Left cardiac atrium (tissue), 4 donors: ENCODE measurements around the gene CLK3. TPM values are rescaled to one million over a fixed set of nuclear protein-coding genes. Genes with fewer than 3 reads are reported as not detected.
"Not testable (repeated sequence)": the region's sequence is repeated elsewhere in the genome, so short reads cannot be mapped to it uniquely, and the experiment has no call there.

Experiments used
- ATAC-seq, 2 donors: fragments of 200-7000 bp; cut with Tn5 transposase; one replicate each; pipeline ENCODE4 v1.9.1; 2020; ENCODE audit warnings: mild to moderate bottlenecking in 2 of 2, moderate library complexity in 2 of 2
- DNase-seq: peaks from one replicate; pipeline ENCODE4 v3.0.0-alpha.2; 2020
- intact Hi-C, 2 donors: fragments of 100-400 bp; cut with DNase I; formaldehyde crosslinking; loops; one replicate each; pipeline versions ENCODE4 v1.14.1 to v1.15.1; 2022 to 2023
- long read RNA-seq: library from polyadenylated mRNA; unstranded; transcript quantifications from one replicate; pipeline ENCODE4 v2.0.0, GENCODE V29; 2021
- total RNA-seq, 2 donors: library from RNA; stranded (reverse); fragmentation: NEBNext Ultra II Directional; extraction: Animal tissue kit (Norgen Biotek cat#: 25700); gene quantifications; one replicate each; pipeline ENCODE4 v1.2.1, GENCODE V29; 2021
- donor health status: DM: no; HTN: yes; CAD: no.
- donor health status: DM: no; HTN: yes; CAD: no; lungs with severe emphysema.
- donor health status: DM: yes; HTN: yes; CAD: no.
- donor health status: Dilated cardiomyopathy.

The CLK3 gene
- total RNA-seq = 10 to 100 TPM; 44.2 to 44.3 TPM
- long read RNA-seq, transcript CLK3-202 (13 exons, 2,621 nt) = major isoform, 38 of 68 reads
- long read RNA-seq, partial matches to known transcripts = 10 of 68 reads
- long read RNA-seq, other reads (novel, unspliced or antisense) = 14 of 68 reads

DNA sequence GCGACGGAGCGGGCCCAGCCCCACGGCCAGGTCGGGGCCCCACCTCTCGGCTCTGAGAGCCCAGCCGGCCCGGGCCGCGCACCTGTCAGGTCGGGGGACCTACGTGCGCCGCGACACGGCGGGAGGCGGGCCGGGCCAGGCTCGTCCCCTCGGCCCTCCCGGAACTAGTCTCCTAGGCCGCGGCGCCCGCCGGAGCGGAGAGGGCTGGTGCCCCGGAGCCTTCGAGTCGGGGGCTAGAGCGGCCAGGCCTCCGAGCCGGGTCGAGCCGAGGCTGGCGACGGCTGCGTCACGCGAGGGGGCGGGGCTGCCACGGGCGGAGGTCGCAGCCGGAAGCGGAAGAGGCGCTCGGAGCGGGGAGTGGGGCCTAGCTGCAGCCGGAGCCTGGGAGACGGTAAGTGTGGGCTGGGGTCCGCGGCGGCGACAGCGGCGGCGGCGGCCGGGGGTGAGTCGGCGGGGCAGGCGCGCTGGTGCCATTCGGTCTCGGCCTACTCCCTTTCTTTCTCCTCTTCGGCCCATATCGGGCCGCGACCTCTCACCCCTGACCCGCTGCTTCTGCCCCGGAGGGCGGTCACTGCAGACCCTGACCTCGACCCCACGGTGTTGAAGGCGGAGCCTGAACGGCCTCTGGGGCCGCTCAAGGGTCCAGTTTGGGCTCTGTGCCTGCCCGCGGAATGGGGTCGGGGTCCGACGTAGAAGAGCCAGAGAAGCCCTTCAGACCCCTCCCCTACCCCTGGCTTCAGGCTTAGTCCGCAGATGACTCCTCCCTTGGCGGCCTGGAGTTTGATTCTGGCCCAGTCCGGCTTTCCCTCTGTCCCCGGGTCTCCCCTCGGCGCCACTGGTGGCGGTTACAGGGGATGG is at the start of gene CLK3:
TSS of gene CLK3 (plus strand) at position 329 of the 858 bp plus-strand sequence. CDS start 3,361 bp downstream, outside the sequence.
- ATAC-seq = peak; percentile 90 to 91
- peak; percentile 97 for DNase-seq
- intact Hi-C loops = loop anchor here in 1 of 2 donors (10.0 kb wide), 1 partner anchor 151 kb away; the partner anchor contains the start of gene UBL7

DNA sequence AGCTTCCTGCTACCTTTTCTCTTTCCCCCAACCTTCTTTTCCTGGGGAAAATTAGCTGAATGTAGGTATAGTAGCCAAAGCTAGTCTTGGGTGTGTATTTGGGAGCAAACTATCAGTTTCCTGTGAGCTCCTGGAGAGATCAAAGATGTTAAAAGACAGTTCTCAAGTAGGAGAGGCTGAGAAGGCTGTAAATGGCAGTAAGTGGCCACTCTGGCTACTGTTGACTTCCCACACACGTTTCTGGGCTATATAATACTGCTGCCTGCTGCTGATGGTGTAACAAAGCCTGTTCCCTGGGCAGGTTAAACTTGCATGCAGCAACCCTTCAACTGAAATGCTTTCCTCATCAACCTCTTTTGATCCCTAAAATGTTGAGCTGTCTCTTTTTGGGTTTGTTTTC is 47.0 kb upstream of the CLK3 start:
- DNase-seq = no peak
- no peak for ATAC-seq
- intact Hi-C loops = no loop called here

DNA sequence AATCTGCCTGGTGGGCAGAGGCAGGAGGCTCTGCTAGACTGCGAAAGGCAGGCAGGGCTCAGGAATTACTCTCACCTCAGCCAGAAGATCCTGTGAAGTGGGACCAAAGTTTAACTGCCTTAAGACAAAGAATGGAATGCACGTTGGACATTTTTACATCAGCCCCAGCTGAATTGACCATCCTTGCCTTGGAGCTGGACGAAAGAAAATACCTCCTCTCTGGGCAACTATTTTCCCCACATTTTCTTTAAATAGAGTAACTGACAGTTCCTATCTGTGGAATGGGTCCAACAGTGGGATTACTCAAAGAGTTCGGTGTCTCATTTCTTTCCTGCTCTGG is 45.9 kb upstream of the CLK3 start:
- ATAC-seq = no peak
- DNase-seq = no peak

DNA sequence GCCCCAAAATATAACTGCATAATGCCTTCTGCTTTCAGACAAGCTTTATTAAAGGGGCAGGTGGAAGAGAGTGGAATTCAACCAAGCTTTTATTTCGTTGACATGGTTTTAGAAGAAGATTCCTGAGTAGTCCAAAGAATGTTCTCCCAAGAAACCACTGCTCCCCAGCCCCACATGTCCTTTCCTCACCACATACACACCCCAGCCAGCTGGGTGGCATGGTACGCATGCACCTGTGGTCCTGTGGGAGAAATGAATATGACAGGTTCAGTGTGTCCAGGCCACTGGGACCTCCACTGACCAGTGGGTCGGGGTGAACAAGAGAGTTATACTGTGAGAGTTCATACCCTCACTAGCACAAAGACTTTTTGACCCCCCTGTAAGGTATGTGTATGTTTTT is 44.4 kb upstream of the CLK3 start:
- intact Hi-C loops = no loop called here
- ATAC-seq (no peak), DNase-seq (no peak)

More for the DNA sequence above, 45.9 kb upstream of the CLK3 start:
- intact Hi-C loops = no loop called here

DNA sequence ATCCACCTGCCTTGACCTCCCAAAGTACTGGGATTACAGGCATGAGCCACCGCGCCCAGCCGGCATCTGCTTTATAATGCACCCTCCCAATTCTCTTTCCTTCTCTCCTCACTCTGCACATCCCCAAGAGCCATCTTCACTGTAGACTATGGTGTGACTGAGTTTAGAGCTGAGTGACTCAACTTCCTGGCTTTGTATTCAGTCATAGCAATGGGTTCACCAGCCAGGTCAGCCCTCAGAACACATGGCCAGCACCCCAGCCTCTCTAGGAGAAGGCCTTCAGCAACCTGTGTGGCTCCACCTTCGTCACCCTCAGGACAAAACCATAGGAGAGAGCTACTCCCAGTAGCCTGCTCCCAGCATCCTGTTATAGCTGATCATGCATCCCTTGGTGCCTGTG is 41.6 kb upstream of the CLK3 start:
- ATAC-seq = no peak
- DNase-seq = no peak
- intact Hi-C loops = no loop called here

DNA sequence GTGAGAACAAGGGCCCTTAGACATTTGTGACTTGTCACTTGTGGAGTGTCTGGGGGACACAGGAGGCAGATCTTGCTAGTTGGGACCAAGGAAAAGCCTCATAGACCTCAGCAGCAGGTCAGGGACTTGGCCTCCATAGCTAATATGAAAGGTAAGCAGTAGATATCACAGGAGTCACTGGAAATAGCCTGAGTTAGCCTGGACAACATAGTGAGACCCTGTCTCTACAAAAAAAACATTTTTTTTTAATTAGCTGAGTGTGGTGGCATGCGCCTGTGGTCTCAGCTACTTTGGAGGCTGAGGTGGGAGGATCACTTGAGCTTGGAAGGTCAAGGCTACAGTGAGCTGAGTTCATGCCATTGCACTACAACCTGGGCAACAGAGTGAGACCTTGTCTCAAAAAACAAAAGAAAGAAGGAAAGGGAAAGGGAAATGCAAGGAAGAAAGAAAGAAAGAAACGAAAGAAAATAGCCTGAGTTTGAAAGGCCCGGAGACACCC is 37.1 kb upstream of the CLK3 start:
- no peak for DNase-seq
- intact Hi-C loops = no loop called here
- ATAC-seq = no peak

DNA sequence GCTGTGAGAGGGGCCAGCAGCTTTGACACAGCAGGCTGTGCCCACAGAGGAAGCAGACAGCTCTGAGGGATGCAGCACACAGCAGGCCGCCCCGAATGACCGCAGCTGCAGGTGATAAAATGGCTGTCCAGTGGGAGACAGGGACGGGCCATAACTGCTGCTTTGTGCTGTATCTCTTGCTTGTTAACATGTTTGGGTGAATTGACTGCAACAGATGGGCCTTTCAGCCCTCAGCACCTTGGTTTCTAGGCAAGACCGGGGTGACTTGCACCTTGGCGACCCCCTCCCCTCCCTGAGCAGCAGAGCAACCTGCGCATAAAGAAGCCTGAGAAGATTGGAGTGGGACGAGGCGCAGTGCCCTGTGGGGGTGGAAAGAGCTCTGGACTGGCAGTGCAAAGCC is 36.6 kb upstream of the CLK3 start:
- no peak for DNase-seq
- ATAC-seq = no peak
- intact Hi-C loops = no loop called here

DNA sequence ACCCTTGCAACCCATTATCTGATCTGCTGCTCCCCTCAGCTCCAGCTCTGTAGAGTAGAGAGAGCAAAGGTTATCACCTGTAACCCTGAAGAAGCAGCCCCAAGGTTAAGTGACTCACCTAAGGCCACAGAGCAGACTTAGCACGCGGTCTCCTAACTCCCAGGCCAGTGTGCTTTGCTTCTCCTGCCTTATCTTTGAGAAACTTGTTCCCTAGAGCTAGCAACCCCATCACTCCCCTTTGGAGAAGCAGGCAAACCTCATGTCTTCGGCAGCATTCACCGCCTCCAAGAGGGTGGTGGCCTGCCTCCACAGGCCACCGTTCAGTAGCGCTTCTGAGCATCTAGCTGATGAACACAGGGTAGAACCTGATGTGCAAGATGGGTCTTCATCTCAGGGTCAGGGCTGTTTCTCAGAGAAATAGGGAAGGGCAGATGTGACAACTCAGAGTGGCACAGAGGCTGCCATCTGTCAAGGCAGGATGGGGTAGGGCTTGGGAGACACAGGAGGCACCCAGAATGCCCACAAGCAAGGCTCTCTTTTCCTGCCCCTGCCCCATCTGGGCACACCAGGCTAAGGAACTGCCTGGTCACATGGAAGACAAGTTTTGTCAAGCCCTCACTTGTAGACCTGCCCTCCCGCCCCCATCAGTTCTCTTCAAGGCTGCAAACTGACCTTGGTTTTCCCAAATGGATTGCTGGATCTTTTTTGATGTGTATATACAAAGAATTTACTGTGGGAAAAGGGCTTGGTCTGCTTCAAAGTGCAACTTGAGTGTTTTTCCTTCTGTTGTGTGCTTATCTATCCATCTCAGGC is 34.9 kb upstream of the CLK3 start:
- no peak for DNase-seq
- ATAC-seq = no peak
- intact Hi-C loops = no loop called here

DNA sequence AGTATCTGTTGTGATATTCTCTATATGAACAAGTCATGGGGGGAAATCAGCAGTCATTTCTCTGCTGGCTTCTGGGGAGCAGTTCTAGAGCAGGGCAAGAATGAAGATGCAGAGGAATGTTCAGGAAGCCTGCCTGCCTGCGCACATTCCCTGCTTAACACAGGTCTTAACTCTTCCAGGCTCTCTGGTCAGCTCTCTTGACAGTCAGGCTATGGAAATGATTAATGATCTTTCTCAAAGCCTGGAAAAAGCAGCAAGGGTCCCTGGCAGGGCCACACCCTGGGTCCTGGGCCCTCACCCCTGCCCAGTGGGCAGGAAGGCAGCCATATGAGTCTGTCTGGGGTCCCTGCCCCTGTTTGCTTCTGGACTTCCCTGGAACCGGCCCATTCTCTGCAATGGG is 31.4 kb upstream of the CLK3 start:
- intact Hi-C loops = no loop called here
- no peak for ATAC-seq
- no peak for DNase-seq

DNA sequence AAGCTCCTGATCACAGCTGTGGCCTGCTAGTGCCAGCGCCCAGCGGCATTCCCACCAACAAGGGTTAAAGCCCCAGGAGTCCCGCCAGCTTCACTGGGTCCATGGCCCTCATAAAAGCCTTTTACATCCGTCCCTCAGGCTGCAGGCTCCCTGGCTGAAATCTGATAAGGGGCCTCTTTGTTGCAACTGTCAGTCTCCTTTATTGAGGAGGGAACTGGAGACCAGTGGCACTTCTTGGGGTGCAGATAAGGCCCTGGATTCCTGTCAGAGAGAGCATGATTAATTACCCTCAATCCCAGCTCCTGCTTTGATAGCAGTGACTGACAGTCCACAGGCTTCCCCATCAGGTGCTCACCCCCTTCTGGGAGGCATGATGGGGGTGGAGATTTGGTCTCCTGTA is 30.9 kb upstream of the CLK3 start:
- DNase-seq (no peak), ATAC-seq (no peak)
- intact Hi-C loops = no loop called here

DNA sequence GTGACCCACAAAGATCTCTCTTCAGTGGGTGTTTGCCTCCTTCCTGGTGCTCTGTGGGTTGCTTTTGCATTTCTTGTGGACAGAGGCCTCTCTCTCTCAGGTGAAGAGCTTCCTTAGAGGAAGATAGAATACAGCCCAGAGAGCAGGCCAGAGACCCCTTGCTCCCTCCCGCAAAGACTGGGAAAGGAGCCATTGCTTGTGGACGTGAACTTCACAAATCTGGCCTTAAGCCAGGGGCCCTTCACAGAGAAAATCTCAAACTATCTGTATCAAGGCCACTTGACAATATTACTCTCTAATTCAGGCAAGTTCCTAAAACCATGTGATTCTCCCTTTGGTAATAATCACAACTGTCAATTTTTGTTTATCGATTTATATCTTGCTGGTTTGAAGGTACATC is 30.4 kb upstream of the CLK3 start:
- ATAC-seq = no peak
- intact Hi-C loops = no loop called here
- no peak for DNase-seq

DNA sequence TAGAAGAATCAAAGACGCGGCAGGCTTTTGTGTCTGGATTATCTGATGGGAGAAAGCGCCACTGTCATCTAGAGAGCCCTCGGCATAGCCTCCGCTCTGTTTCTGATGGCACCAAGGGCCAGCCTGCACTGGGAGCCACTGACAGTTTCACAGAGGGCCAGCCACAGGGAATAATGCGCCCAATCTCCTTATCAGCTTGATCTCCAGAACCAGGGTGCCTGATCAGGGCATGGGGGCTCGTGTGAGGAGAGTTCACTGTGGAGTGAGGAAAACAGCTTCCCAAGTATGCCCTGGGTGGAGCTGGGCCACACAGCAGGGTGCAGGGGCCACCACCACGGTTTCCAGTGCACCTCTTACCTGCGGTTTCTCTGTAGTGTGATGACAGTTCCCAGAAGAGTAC is 29.8 kb upstream of the CLK3 start:
- ATAC-seq = no peak
- intact Hi-C loops = no loop called here
- no peak for DNase-seq

DNA sequence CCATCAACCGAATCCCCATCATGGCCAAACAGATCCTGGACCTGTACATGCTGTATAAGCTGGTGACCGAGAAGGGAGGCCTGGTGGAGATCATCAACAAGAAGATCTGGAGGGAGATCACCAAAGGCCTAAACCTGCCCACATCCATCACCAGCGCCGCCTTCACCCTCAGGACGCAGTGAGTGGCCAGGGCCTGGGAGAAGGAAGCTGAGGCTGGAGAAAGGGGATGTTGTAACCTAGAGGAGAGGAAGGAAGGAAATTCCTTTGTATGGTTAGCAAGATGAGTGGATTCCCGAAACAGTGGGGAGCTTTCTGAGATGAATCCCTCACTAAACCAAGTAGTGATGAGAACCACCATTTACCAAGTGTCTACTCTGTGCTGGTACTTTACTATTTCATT is 25.8 kb upstream of the CLK3 start:
- DNase-seq = no peak
- no peak for ATAC-seq
- intact Hi-C loops = no loop called here

DNA sequence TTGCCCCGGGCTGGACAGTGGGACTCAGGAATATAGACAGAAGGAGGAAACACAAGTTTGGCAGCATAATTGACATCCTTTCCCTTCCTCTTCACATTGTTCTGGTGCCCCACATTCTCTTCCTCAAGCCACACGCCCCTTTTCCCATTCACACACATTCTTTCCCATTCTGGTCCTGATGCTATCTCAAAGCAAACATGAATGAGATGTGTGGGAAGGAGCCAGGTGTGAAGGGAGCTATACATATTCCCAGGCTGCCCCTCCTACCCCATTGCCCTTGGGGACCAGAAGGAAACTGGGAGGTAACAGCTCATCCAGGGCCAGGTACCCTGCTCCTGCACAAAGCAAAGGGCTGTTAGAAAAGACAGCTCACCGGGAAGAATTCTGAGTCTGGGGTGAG is 23.4 kb upstream of the CLK3 start:
- ATAC-seq (no peak), DNase-seq (no peak)
- intact Hi-C loops = no loop called here

DNA sequence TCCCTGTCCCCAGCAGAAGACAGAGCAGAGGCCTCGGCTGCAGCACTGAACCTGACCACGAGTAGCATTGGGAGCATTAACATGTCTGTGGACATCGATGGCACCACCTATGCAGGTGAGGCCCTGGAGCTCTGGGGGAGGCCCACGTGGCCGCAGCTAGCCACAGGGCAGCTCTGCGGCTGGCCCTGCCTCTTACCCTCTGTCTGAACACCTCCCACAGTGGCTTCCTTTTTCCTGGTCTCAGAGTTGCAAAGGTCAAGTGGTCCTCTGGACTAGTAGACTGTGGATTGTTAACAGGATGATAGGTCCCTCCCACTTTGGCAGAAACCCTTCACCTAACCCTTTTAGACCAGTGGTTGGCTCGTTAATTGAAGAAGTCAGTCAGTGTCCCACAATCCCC is 22.5 kb upstream of the CLK3 start:
- DNase-seq (no peak), ATAC-seq (no peak)
- intact Hi-C loops = no loop called here

DNA sequence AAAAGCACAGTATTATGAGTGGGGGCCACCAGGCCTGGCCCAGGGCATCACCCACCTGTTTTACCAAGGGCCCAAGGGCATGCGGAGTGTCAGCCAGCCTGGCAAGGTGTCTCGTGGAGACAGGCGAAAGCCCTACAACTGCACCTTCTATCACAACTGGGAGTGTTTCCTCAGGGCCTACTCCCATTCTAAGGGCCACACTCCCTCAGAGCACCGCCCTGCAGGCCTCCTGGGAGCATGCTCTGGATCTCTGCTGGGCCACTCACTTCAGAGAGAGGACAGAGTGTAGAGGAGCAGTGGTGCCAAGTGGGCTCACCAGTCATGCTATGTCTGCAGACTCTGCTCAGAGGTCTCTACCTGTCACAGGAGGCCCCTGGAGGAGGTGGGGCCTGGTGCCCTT is 21.2 kb upstream of the CLK3 start:
- intact Hi-C loops = no loop called here
- DNase-seq (no peak), ATAC-seq (no peak)

DNA sequence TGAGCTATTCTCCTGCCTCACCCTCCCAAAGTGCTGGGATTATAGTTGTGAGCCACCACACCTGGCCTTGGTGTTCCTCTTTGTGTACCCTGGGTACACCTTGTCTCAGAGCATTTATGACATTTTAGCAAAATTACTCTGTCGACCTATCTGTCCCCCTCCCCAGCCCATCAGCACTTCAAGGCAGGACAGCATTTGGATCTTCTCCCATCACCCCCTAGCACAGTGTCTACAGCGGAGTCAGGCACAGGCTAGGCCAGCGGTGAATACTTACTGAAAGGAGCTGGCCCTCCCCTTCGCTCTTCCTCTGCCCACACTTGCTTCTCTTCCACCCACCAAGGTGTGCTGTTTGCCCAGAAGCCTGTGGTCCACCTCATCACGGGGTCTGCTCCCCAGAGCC is 20.4 kb upstream of the CLK3 start:
- ATAC-seq (no peak), DNase-seq (no peak)
- intact Hi-C loops = no loop called here

DNA sequence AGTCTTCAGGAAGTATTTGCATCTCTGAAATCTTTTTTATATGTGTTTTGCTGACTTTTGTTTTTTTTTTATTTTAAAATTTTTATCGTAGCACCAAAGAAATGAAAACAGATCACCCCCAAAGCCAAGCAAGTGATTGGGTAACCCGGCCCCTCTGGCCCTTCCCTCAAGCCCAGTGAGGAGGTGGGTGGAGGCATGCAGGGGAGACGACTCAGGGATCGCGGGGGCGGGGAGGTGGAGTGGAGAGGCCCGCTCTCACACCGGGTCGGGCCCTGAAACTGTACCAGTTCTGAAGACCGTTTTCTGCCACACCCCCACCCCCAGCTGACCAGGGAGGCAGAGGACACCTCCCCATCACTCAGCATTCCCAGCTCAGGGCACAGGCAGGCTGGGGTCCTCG is 18.9 kb upstream of the CLK3 start:
- intact Hi-C loops, DNase-seq, ATAC-seq: not testable (repeated sequence)

DNA sequence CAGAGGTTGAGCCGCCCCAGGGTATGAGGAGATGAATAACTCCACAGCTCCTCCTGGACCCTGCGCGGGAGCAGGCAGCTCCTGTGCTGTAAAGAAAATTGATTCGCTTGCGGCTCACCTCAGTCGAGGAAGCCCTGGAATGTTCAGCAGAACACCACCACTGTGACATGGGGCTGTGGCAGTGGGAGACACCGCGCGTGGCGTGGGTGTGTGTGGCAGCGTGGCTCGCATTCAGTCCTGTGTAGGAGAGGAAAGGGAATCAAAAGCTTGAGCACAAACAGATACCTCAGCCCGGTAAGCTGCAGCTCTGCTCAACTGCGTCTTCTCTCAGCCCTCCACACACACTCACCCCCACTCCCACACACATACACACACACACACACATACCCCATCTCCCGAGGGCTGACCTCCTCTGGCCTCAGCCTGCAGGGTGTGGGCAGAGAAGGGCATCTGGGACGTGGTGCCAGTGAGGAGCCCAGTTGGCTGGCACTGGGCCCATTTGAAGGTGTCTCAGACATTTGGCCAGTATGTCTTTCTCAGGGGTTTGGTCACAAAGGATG is 18.4 kb upstream of the CLK3 start:
- intact Hi-C loops, DNase-seq: not testable (repeated sequence)
- peak in 1 of 2 donors; percentile 2 for ATAC-seq
